RPMI7951 (cell line): ENCODE data around the gene ANP32A. TPM values are rescaled to one million over a fixed set of nuclear protein-coding genes. Genes with fewer than 3 reads are reported as not detected.

Experiments
- DNase-seq: peaks from one replicate; pipeline ENCODE4 v3.0.0-alpha.2; 2012; ENCODE audit warnings: low read depth
- total RNA-seq: library from RNA; depleted of rRNA; stranded (reverse); fragments of >200 nt; shearing (Covaris generic); gene quantifications from 2 replicates; pipeline ENCODE4 v1.2.3, GENCODE V29; 2014

The ANP32A gene
- total RNA-seq, 1 experiment from 2014 or later = 95.6 TPM

GRCh38 chr15:68797599-68798345, 22.9 kb downstream of the ANP32A start:
- no peak for DNase-seq

- DNase-seq = peak; percentile 19
These were observed 23.5 kb downstream of the ANP32A start for GRCh38 chr15:68797191-68797590.

DNA sequence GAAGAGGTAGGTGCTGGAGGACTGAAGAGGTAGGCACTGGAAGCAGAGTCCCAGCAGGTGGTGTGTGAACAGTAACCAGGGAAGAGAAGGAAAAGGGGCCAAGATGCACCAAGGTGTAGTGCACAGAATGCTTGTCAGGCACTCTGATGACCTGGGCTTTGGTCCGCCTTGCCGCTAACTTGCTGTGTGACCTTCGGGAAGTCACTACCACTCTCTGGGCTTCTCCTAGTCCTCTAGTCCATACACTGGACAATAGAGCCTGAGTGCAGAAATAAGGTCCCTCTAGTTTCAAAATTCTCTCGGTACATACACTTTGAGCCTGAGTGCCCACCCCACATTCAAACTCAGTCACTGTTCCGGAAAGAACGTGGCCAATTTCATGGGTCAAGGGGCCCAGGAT, 24.1 kb downstream of the ANP32A start:
- DNase-seq = no peak

- DNase-seq = peak; percentile 37
These were observed 25.3 kb downstream of the ANP32A start for GRCh38 chr15:68795298-68795848.

GRCh38 chr15:68794863-68795262, 25.8 kb downstream of the ANP32A start:
- no peak for DNase-seq

DNA sequence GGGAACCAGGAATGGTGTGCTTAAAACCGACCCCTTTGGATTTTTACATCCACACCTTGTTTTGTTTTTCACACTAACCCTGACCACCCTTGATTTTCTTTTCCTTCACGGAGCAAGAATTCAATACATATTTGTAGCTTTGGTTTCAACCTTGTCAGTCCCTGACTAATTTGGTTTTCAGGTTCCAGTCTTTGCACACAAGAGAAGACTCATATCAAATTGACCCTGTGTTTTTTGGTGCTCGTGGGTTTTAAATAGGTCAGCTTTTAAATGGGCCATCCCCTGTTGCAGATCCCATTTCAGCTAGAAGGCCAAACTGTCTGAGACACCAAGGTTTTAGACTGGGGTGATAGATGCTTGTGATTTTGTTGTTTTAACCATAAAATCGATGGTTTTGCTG, 26.4 kb downstream of the ANP32A start:
- DNase-seq = no peak

GRCh38 chr15:68793776-68794175, 26.9 kb downstream of the ANP32A start:
- DNase-seq = no peak

DNA sequence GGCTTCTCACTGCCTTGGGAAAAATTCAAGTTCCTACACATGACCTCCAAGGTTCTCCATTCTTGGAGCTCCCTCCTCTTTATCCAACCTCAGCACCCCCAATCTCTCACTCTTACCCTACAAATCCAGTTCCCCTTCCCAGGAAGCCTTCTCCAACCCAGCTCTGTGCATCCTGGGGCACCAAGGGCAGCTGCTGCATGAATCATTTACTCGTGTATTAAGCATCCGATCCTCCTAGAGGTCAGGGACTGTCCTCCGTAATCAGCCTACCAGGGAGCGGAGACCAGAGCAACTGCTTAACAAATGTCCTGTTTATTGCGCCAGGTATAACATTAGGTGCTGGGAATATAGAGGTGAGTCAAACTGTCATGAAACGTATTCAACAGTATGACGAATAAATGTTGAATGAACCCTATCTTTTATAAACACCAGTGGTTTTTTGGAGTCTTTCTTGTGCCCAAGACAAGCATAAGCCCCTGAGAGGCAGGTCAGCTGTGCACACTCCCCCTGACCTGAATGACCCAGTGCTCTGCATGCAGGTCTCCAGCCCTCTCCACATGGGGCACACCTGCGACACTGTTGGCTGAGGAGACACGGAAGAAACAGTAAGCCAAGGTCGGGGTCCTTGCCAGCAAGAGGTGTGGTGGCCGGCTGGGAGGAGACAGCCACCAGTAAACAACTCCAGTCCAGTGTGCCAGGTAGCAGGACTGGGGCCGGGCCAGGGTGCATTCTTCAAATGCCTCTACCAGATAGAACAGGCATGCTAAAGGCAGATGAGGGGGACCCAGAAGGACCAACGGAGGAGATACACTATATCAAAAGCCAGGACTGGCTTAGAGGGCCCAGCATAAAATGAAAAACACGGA, 27.6 kb downstream of the ANP32A start:
- no peak for DNase-seq

- DNase-seq = no peak
These were observed 29.0 kb downstream of the ANP32A start for GRCh38 chr15:68791431-68792283.

GRCh38 chr15:68790910-68791309, 29.8 kb downstream of the ANP32A start:
- no peak for DNase-seq

- no peak for DNase-seq
These were observed 30.5 kb downstream of the ANP32A start for GRCh38 chr15:68790242-68790575.

DNA sequence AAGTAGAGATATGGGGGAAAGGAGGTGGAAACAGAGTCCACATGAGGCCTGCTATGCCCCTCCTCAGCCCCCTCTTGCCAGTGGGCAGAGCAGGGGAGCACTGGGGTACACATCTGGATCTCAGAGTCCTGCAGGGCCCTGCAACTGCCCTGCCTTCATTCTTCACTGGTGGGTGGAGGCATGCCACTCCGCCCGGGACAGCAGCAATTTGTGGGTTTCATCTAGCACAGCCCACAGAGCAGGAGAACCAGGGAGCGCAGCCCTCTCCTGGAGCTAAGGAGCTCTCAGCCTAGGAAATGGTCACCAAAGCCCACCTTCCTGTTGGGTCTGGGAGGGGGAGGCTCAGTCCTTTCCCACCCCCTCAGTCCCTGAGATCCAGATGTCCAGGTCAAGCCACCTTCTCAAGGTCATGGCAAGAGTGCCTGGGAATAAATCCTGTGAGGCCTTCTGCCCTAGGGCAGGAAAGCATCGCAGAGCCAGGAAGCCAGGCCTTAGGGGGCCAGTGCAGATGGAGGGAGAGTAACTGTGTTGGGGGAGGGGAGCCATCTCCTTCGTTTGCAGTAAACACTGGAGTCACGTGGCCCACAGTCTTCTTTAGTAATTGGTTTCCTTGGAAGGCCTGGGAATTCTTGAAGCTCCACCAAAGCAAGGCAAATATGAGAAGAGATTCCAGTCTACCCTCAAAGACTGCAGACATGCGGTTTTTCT, 31.0 kb downstream of the ANP32A start:
- peak; percentile 36 for DNase-seq

DNA sequence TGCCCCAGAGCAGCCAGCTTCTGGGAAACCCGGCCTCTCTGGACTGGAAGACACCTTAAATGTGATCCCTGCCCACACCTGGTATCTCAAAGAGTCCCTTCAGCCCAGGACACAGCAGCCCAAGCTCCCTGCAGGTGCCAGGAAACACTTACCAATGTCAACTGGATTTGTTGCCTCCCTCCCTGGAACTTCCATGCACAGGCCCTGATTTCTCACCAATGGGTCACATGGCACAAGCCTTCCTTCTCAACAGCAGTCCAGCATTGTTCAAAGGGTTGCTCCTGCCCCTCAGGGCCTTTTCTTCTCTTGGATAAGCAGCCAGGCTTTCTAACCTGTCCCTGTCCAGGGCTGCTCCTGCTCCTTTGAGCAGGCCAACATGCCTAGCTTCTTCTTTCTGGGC, 31.6 kb downstream of the ANP32A start:
- no peak for DNase-seq

DNA sequence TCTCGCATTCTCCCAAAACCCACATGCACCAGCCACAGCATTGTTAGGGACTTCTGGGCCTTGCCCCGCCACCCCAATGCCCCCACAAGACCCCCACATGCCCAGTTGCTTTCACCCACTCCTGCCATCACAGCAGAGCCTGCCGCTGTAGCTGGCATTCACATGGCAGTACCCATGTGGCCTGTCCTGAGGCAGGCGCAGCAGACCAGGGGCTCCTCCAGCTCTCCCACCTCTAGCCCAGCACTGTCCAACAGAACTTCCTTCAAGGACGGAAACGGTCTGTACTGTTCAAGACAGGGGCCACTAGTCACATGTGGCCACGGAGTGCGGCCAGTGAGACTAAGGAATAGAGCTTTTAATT, 32.5 kb downstream of the ANP32A start:
- no peak for DNase-seq

- no peak for DNase-seq
These were observed 33.0 kb downstream of the ANP32A start for GRCh38 chr15:68787609-68788263.

DNA sequence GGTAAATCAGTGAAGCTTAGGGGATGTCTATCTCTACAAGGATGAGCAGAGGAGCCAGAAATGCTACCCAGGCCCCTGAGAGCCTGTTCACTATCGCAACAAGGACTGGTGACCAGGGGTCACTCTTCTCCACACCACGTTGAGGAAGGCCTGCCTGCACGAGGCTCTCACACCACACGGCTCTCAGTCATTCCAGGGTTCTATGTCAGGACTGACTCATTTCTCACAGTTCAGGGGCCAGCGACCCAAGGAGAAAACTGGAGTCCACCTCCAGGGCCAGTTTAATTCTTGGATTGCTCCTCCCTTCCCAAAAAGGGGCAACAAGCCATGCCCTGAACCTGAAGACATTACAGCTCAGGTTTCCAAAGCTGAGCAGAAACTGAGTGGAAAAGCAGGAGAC, 33.9 kb downstream of the ANP32A start:
- DNase-seq = no peak

- DNase-seq = no peak
These were observed 35.2 kb downstream of the ANP32A start for GRCh38 chr15:68785541-68785940.

DNA sequence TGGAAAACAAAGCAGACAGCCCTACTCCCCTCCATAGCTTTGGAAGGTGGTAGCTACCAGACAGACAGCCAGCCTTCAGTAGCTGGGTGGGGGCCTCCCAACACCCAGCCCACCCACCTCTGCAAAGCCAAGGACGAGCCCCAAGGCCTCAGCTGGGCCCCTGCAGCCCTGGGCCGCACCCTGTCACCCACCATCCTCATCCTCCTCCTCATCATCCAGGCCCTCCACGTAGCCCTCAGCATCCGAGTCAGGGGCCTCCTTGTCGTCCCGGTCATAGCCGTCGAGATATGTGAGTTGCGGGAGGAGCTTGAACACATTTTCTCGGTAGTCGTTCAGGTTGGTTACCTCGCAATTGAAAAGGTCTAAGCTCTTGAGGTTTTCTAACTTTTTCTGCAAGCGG, 36.5 kb downstream of the ANP32A start:
- no peak for DNase-seq

DNA sequence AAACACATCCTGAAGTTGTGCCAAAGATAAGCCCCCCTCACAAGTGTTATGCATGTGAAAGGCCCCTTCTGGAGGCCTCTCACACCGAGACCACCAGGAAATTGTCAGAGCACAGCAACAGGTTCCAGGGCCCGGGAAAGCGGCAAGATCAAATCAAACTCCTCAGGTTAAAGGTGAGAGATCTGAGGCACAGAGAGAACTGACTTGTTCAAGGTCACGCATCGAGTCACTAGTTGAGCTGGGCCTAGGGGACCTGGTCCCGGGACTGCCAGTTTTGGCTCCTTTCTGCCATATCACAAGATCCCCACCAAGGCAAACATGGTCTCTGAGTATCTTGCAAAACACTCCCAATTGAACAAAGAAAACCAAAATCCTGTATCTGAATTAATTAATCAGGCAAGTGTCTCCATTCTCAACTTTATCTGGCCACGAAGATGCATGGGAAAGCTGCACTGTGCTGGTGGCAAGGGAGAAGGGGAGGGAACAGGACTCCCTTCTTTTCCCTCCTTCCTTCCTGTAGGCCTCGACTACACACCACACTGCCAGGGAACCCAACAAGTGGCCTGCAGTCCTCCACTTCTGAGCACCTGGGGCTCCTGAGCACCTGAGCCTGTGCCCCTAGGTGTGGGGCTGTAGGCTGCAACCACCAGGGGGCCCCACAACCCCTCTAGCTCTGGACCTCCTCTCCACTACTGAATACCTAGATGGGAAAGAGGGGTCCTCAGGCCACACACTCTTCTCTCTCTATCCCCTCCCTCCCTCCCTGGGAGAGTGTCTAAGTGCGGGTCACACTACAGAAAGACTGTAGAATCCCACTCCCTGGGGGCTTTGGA, 37.3 kb downstream of the ANP32A start:
- no peak for DNase-seq

DNA sequence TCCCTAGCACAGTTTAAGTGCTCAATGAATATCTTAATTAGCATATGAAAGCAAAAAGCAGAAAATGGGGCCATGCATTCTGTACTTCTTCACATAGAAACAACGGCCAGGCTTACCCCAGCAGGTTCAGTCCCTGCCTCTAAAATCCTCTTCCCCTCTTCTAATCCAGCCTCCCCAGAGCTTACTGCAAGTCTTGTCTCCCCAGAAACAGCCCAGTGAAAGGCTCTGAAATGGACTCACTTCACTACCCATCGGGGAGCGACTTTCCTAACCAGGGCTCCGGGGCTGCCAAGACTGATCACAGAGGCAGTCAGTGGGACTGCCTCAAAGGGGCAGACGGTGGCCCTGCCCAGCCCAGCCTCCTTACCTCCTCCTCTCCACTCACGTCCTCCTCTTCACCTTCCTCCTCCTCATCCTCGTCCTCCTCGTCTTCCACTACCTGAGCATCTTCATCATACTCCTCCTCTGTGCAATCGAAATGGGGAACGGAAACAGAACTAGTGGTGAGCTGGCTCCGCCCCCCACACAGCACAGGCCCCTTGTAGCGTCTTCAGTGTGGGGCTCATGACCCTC, 38.0 kb downstream of the ANP32A start:
- no peak for DNase-seq
